Body of pancreas (tissue), 4 donors: ENCODE results near the gene STAT4.

Experiments used
- CTCF ChIP-seq, 7 experiments: fragments of 450-650 bp in 4 of 7; fragments of 200-600 bp in 3 of 7; sonication (generic) in 3 of 7; IDR thresholded peaks; one replicate each; pipeline ENCODE4 v1.5.1; 2016 to 2019; ENCODE audit warnings: antibody characterized with exemption in 7 of 7
- POLR2A ChIP-seq, 3 donors: fragments of 450-650 bp; IDR thresholded peaks; one replicate each; pipeline ENCODE4 v1.6.1; 2016; ENCODE audit warnings: antibody characterized with exemption in 3 of 3, mild to moderate bottlenecking in 2 of 3

- no peak for TF ChIP-seq CTCF (IDR thresholded peaks at IDR 0.05)
- no peak for TF ChIP-seq POLR2A (IDR thresholded peaks at IDR 0.05)
These were observed 36.5 kb upstream of the STAT4 start for GRCh38 chr2:191187105-191187829.
